MM.1S (cell line): ENCODE results near the gene PLCZ1.

ENCODE experiments used
- CTCF ChIP-seq: fragments of 300-600 bp; sonication (generic); IDR thresholded peaks from 2 replicates; pipeline ENCODE4 v1.5.1; 2016; ENCODE audit warnings: antibody characterized with exemption, low read length, mixed read lengths
- EZH2 ChIP-seq: fragments of 300-600 bp; sonication (generic); optimal IDR thresholded peaks from 2 replicates; pipeline ENCODE3; 2017; ENCODE audit warnings: low read depth, mild to moderate bottlenecking, antibody characterized with exemption, low read length, mixed read lengths

GRCh38 chr12:18703911-18704310 is 33.9 kb downstream of the PLCZ1 start:
- TF ChIP-seq CTCF: no peak
- no peak for TF ChIP-seq EZH2
